ENCODE results near the gene USP6NL. TPM values are rescaled to one million over a fixed set of nuclear protein-coding genes. Genes with fewer than 3 reads are reported as not detected.

The USP6NL gene
- polyA plus RNA-seq, 3 donors = 5.5 to 7.7 (median 6.7) TPM

GRCh38 chr10:11521860-11522259 lies 89.6 kb downstream of the USP6NL start:
- peaks cover 19% of the 10 kb centered on the region for H3K4me1 Mint-ChIP-seq
- peaks cover 4 to 26% of the 10 kb centered on the region in 2 donors for H3K36me3 ChIP-seq (replicated peaks in 1 of 2; ENCODE audit: control insufficient read depth in 1 of 2, insufficient read depth in 2 of 2, low read length in 2 of 2)
- H3K9me3 ChIP-seq (replicated peaks in 1 of 2; ENCODE audit: control insufficient read depth in 1 of 2, insufficient read depth in 1 of 2, low read length in 2 of 2) = no peaks in the 10 kb centered on the region
- no peak overlapping the region for H3K27ac Mint-ChIP-seq
- H3K36me3 Mint-ChIP-seq = peaks cover 23 to 32% of the 10 kb centered on the region in 2 donors
- no peak for DNase-seq
- no peak overlapping the region for H3K4me3 Mint-ChIP-seq
- no peaks in the 10 kb centered on the region for H4K20me1 ChIP-seq (ENCODE audit: insufficient read depth, low read length)
- H3K9ac ChIP-seq (ENCODE audit: insufficient read depth, low read length, poor library complexity, severe bottlenecking) = no peak overlapping the region
- peaks cover 0 to 3% (median 1%) of the 10 kb centered on the region in 3 donors for H3K27me3 Mint-ChIP-seq (ENCODE audit: low read depth in 3 of 3)
- H3K27ac ChIP-seq (ENCODE audit: low read depth in 1 of 2, low read length in 2 of 2) = no peak overlapping the region
- peaks cover 9 to 14% of the 10 kb centered on the region in 2 donors for H3K4me1 ChIP-seq (ENCODE audit: control insufficient read depth in 1 of 2, insufficient read depth in 2 of 2, low read length in 2 of 2)
- no peak overlapping the region for H3K4me3 ChIP-seq (replicated peaks in 1 of 3; ENCODE audit: low read depth in 2 of 3, low read length in 3 of 3)
- no peak overlapping the region for H2AFZ ChIP-seq (ENCODE audit: insufficient read depth, low read depth, low read length, poor library complexity, severe bottlenecking)
- H3K4me2 ChIP-seq (replicated peaks; ENCODE audit: extremely low read depth, low read length, poor library complexity, severe bottlenecking) = no peak overlapping the region
- H3K79me2 ChIP-seq (ENCODE audit: insufficient read depth, low read length) = no peaks in the 10 kb centered on the region
- no peaks in the 10 kb centered on the region for H3K9me3 Mint-ChIP-seq
- intact Hi-C loops (cut with micrococcal nuclease) = loop anchor here in 1 of 2 donors (10.0 kb wide), 1 partner anchor 93 kb away; the partner anchor contains the start of gene USP6NL
- TF ChIP-seq CTCF (IDR thresholded peaks at IDR 0.05) = no peak
- no peaks in the 10 kb centered on the region for H3K27me3 ChIP-seq (ENCODE audit: control insufficient read depth in 2 of 2, insufficient read depth in 2 of 2, low read length in 2 of 2)

- no peak for TF ChIP-seq CTCF (IDR thresholded peaks at IDR 0.05)
- no peak overlapping the region for H3K27ac Mint-ChIP-seq
- H3K36me3 Mint-ChIP-seq = peaks cover 21 to 28% of the 10 kb centered on the region in 2 donors
- Histone ChIP-seq H3K79me2 (ENCODE audit: insufficient read depth, low read length) (no peaks in the 10 kb centered on the region), H2AFZ (ENCODE audit: insufficient read depth, low read depth, low read length, poor library complexity, severe bottlenecking) (no peak overlapping the region), H3K9me3 (replicated peaks in 1 of 2; ENCODE audit: control insufficient read depth in 1 of 2, insufficient read depth in 1 of 2, low read length in 2 of 2) (no peaks in the 10 kb centered on the region), H3K27me3 (ENCODE audit: control insufficient read depth in 2 of 2, insufficient read depth in 2 of 2, low read length in 2 of 2) (no peaks in the 10 kb centered on the region), H3K27ac (ENCODE audit: low read depth in 1 of 2, low read length in 2 of 2) (no peak overlapping the region), H4K20me1 (ENCODE audit: insufficient read depth, low read length) (no peaks in the 10 kb centered on the region), H3K9ac (ENCODE audit: insufficient read depth, low read length, poor library complexity, severe bottlenecking) (no peak overlapping the region), H3K4me3 (replicated peaks in 1 of 3; ENCODE audit: low read depth in 2 of 3, low read length in 3 of 3) (no peak overlapping the region), H3K4me1 (ENCODE audit: control insufficient read depth in 1 of 2, insufficient read depth in 2 of 2, low read length in 2 of 2) (peaks cover 9 to 14% of the 10 kb centered on the region in 2 donors), H3K4me2 (replicated peaks; ENCODE audit: extremely low read depth, low read length, poor library complexity, severe bottlenecking) (no peak overlapping the region), H3K36me3 (replicated peaks in 1 of 2; ENCODE audit: control insufficient read depth in 1 of 2, insufficient read depth in 2 of 2, low read length in 2 of 2) (peaks cover 3 to 16% of the 10 kb centered on the region in 2 donors)
- DNase-seq = no peak
- no peak overlapping the region for H3K4me3 Mint-ChIP-seq
- intact Hi-C loops (cut with micrococcal nuclease) = loop anchor here in 1 of 2 donors (10.0 kb wide), 1 partner anchor 94 kb away; the partner anchor contains the start of gene USP6NL
- no peaks in the 10 kb centered on the region for H3K9me3 Mint-ChIP-seq
- H3K27me3 Mint-ChIP-seq (ENCODE audit: low read depth in 3 of 3) = peaks cover 0 to 3% (median 1%) of the 10 kb centered on the region in 3 donors
- peaks cover 25% of the 10 kb centered on the region for H3K4me1 Mint-ChIP-seq
- WGBS (ENCODE audit: insufficient coverage) = no CpG with 5 or more reads among the region's 1 CpG
These were observed 90.6 kb downstream of the USP6NL start for GRCh38 chr10:11520892-11521291.

Measured in CD14-positive monocyte (primary cell).